Mesenteric fat pad (tissue), 1 donor: ENCODE measurements around the gene TTC1. TPM values are rescaled to one million over a fixed set of nuclear protein-coding genes. Genes with fewer than 3 reads are reported as not detected.

Experiments
- DNase-seq: peaks from one replicate; pipeline ENCODE4 v3.0.0-alpha.2; 2020; ENCODE audit warnings: low spot score
- total RNA-seq: library from RNA; stranded (reverse); fragmentation: NEBNext Ultra II Directional; extraction: Animal tissue kit (Norgen Biotek cat#: 25700); gene quantifications from one replicate; pipeline ENCODE4 v1.2.1, GENCODE V29; 2021
- donor health status: DM: yes; HTN: yes; CAD: no.

The TTC1 gene
- total RNA-seq, 1 donor from 2014 or later = 43.2 TPM

DNA sequence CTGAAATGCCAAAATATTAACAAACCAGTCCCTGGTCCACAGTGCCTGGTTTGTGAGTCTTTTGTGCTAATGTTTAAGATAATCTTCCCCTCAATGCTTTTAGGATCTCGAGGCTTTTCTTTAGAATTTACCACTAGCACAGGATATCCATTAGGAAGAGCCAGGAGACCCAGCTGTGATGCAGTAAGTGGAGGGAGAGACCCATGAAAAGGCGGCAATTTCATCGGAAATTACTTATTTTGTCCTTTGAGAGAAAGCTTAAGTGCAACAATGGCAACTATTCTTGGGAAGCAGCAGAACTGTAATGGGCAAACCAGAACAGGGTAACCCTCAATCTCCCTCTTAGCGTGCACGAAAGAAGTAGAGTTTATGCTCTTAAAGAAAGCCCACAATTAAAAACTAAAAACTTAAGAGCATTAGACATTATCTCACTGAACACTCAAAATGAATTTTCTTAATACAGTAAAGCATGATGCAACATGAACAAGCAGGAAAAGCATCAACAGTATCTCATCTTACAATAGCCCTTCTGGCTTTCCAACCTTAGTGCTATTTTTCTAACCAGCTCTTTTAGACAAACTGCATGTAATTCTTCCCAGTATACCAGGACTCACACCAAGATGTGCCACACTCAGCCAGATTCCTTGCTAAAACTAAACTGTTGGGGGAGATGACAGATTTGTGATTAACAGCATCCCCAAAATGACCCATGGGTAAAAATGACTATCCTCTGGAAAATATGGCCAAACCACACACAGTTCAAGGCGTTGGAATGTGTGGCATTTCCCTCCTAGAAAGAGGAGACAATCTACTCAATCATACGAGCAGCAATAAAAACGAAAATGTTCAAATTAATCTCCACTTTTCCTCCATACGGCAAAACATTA, 73.9 kb downstream of the TTC1 start:
- DNase-seq = no peak

DNA sequence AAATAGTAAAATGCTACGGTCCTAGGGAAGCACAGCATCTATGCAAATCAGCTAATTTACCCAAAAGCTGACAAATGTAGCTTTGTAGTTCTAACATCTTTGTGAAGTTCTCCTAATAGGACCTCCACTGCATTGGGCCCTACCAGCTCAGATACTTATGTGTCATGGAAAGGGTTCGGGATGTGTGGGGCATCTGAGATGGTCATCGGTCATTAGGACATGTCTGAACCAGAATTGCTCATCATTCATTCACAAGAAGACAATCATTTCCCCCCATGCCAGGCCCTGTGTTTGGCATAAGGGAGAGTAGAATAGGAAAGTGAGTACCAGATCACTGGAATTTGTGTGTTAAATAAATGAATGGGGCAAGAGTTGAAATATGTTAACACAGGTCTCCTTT, 74.6 kb downstream of the TTC1 start:
- no peak for DNase-seq

DNA sequence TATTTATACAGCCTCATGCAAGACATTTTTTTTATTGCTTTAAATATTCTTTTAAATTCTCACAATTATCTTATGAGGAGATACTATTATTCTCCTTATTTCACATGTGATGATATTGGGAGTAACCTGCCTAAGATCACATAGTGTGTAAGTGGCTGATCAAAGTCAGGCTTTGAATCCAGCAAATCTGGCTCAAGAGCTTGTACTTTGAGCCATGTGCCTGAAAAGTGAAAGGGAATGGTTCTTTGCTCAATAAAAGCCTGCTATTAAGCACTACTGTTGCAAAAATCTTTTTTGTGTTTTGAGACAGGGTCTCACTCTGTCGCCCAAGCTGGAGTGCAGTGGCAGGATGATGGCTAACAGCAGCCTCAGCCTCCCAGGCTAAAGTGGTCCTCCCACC, 75.2 kb downstream of the TTC1 start:
- no peak for DNase-seq

DNA sequence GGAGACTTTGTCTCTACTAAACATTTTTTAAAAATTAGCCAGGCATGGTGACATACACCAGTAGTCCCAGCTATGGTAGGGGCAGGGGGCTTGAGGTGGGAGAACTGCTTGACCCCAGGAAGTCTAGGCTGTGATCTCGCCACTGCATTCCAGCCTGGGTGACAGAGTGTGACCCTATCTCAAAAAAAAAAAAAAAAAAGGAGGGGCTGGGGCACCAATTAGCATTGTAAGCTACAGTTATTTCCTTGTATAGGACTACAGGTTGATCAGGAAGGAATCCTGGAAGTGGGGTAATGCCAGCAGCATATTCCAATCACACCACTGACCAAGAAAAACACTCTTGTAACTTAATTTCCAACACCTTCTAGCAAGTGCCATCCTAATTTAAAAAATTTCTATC, 78.3 kb downstream of the TTC1 start:
- DNase-seq = no peak

DNA sequence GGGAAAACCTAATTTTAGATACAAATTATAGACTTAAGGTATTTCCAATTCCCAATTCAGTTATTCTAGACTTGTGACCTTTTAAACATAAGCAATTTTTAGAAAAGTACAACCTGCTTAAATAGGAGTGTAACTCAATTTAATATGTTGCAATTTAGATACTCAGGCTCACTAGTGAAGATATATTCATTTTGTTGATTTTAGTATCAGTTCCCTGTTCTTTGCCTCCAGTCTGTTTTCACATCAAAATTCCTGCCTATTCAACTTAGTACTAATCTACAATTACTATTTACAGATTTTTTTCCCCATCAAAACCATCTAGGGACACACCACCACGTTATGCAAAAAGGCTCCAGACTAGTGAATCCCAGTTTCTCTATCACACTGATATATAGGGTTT, 79.9 kb downstream of the TTC1 start:
- no peak for DNase-seq

DNA sequence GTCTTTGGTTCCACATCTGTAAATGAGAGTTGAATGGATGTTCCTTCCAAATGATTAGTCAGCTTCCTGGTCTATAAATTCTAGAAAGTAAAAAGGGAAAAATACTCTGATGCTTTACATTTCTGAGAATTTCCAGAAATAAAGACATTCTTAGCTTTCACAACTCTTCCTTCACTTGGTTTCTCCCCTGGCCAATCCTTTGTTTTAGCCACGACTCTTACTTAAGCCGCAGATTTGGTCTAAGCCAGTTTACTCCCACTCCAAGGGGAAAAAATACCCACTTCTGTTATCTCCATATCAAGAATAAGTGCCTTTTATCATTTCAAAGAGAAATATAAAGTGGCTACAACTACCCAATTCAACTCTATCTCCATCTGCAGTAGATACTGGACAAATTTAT, 80.6 kb downstream of the TTC1 start:
- DNase-seq = no peak

DNA sequence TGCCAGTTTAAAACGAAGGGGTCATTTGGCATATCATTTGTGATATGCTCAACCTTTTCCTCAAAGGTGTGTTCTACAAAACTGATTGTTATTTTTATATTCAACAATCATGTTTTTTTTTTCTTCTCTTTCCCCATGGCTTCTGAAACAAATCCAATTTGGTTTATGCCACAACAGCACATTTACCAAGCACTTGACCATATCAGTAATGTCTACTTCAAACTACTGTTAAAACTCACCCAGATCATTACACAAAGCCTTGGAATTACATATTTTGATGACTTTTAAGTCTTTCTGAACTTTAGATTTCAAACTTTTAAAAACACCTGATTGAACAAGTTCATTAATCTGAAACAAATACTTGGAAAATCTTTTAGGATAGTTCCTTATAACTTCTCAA, 81.1 kb downstream of the TTC1 start:
- no peak for DNase-seq

DNA sequence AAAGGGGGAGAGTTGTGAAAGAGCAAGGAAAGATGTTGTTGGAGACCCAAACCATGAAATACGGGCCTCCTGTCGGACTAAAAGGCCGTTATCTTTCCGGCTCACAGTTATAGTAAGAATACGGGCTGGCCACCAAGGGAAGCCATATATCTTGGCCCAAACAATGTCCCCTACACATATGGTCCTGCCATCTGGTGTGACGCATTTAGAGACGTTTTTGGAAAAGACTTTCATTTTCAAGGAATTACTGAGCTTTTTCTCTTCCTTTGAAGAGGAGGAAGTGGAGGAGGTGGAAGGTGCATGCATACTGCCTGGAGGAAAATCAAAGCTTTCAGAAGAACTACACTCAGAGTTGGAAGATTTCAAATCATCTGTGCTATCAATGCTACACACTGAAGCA, 83.6 kb downstream of the TTC1 start:
- no peak for DNase-seq

DNA sequence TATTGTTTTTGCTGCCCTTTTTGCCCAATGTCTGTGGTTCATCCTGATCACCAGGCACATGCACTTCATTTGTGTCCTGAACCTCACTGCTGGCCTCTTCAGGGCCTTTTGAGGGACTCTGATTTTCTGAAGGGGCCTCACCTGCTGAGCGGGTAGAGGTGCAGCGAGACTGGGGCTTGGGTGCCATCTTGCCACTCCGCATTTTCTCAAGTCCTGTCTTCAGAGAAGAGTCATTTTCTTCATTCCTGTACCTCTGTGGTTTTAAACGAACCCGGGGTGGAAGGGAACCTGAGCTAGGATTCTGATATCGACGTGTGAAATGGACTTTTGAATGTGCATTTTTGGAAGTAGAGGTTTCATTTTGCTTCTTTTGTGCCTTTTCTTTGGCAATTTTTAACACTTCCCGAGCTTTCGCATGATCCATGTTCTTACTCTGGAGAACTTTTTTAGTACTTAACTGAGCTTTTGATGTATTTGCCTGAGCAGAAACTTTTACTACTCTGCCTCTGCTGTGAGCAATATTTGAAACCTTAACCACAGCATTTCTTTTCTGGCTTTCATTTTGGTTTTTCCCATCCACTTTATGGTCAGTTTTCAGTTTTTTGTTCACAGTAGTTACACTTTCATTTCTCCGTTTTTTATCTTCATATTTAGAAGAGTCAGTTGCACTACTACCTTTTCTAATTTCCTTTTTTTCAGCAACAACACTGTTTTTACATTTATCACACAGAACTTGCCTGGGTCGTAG, 84.2 kb downstream of the TTC1 start:
- no peak for DNase-seq

DNA sequence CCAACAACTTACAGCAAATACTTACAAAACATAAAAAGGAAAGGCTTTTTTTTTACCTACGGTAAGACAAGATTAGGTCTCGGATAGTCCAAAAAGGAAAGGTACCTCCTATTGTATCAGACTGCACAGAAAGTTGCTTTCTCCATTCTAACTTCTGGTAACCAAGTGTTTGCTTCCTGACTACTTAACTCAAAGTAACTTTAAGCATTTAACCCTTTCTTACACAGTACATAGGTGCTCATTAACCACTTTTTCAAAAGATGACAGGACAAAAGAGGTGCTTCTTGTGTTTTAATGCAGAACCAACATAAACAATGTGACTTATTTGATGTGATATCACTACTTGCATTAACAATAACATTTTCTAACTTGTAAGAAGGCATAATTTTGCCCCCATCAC, 87.2 kb downstream of the TTC1 start:
- no peak for DNase-seq

DNA sequence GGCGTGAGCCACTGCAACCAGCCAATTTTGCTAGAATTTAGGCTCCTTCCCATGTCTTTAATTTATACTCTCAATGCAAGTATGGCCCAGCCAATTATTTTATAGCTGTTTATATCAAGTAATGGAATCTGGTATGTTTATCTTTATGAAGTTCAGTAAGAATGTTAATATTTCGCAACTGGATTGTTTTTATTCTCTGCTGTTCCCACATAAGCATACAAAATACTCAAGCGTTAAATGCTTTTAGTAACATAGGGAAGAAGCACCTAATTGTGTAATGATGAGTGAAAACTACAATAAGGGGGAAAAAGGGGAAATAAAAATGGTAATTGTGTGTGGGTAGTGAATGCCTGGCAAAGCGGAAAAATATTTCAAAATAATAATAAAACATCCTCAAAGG, 89.1 kb downstream of the TTC1 start:
- DNase-seq = no peak

DNA sequence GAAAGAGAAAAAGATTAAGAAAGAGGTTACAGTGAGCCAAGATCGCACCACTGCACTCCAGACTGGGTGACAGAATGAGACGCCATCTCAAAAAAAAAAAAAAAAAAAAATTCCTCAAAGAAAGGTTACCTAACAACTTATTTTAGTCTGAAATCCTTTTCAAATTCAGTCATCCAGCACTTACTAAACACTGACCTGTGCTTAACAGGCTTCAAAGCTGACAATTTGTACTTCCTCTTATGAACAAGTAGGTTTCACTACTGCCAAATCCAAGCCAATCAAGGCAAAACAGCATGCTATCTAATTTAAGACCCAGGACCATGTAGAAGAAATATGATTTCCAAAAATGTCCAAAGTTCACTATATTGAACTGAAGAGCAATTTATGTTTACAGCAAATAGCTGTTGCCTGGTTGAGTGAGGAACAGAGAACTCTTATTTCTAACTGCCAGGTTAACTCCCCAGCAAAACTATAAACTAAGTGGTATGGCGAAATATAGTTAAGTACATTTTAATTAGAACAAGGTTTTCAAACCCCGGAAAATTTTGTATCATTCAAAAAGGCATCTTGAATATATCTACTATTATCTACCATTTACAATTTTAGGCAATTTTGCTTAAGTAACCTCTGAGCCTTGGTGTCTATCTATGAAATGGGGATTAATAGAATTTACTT, 96.9 kb downstream of the TTC1 start:
- no peak for DNase-seq

DNA sequence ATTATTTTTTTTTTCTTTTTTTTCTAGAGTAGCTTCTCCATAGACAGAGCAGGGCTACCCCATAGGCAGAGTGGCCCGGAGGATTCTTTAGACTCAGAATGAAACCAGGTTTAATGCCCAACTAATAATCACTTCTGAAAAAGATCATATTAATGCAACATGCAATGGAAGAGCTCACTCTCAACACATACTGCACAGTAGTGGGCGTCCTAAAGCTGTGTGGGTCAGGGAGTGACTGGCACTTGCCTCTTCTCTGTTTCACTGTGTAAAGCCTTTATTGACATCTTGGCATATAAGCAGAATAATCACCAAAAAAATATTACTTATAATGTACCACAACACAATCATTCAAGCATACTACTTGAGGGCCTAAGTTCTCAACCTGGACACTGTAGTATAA, 99.2 kb downstream of the TTC1 start:
- DNase-seq = no peak

Other genes starting within 250 kb of the TTC1 start
- 6.6 TPM for gene ADRA1B, start 92.7 kb upstream of the TTC1 start, total RNA-seq
- 20.0 TPM for gene PWWP2A, start 110.3 kb downstream of the TTC1 start, total RNA-seq
- gene FABP6, start 220.4 kb downstream of the TTC1 start, total RNA-seq = not detected